NB4 (cell line): ENCODE data around the gene ST7L.

Experiments
- DNase-seq: peaks from one replicate; pipeline ENCODE4 v3.0.0; 2010; ENCODE audit warnings: low read depth
- H3K4me3 ChIP-seq: one replicate; pipeline ENCODE4 v1.5.1; 2011; ENCODE audit warnings: mild to moderate bottlenecking, low read depth, low read length, moderate library complexity
- CTCF ChIP-seq: IDR thresholded peaks from one replicate; pipeline ENCODE4 v1.5.1; 2012; ENCODE audit warnings: low read depth, low read length
- MAX ChIP-seq: IDR thresholded peaks from 2 replicates; pipeline ENCODE4 v1.6.1; 2011; ENCODE audit warnings: low read depth, low read length
- MYC ChIP-seq: IDR thresholded peaks from 2 replicates; pipeline ENCODE4 v1.6.1; 2011; ENCODE audit warnings: low read depth, low read length
- POLR2A ChIP-seq: IDR thresholded peaks from 2 replicates; pipeline ENCODE4 v1.6.1; 2011; ENCODE audit warnings: mild to moderate bottlenecking; ENCODE audit not compliant: insufficient read length; ENCODE audit errors: extremely low read depth

The ST7L gene

DNA sequence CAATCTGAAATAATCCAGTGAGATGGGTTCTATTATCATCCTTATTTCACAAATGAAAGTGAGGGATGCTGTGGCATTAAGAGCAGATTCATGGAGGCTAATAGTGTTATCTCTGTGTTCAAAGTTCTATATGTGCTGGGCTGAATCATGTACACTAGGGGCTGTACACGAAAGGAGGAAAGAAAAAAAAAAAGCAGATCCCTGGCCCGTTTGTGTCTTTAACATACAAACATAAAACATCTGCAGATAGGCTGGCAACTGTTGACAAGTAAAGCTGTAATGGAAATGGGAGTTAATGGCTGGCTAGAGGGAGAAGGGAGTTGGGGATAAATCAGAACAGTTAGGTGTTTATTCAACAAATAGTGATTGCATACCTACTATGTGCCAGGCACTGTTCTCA is 107.0 kb downstream of the ST7L start:
- no peak for DNase-seq
- TF ChIP-seq MAX (no peak), MYC (no peak), POLR2A (no peak), CTCF (no peak)
- no peak overlapping the region for H3K4me3 ChIP-seq

DNA sequence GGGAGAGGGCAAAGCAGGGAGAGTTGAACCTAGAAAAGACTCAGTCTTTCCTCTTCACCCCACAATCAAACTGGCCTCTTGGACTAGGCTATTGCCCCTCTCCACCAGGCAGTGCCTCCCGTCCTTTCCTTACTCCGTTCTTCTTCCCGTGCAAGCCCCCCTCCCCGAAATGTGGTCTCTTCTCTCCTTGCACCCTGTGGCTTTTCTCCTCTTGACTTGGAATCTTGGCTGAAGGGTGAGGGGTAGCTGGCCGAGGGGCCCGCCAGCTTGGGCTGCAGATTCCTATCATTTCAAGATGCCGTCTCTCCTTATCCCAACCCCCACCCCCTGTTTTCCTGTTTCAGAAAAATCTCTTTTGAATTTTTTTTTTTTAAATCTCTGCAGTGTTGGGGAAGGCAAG is 108.6 kb downstream of the ST7L start:
- no peak overlapping the region for H3K4me3 ChIP-seq
- DNase-seq: no peak
- no peak for TF ChIP-seq MAX
- TF ChIP-seq POLR2A: no peak
- no peak for TF ChIP-seq CTCF
- no peak for TF ChIP-seq MYC

DNA sequence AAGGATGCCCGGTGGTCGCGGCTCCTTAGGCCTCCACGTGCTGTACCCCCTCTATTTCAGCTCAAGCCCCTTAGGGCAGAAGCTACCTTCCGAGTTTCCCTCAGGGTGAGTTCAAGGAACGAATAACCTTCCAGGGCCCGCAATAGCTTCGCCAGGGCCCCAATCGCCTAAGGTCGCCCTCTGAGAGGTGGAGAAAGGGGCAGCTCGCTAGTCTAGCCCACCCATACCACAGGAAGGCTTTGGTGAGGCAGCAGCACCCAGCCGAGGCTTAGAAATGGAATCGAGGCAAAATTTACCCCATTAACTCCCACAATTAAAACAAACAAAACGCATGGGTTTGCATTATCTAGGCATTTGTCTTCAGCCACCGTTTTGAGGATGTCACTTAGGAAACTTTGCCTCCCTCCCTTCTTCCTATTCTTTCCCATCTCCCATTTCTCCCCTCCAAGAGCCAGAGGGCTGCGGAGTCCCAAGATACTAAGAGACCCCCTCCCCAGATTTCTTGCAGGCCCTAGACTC is 109.2 kb downstream of the ST7L start:
- no peak overlapping the region for H3K4me3 ChIP-seq
- DNase-seq: no peak
- TF ChIP-seq CTCF: no peak
- no peak for TF ChIP-seq POLR2A
- no peak for TF ChIP-seq MAX
- TF ChIP-seq MYC: no peak

GRCh38 chr1:112509005-112509659 is 109.8 kb downstream of the ST7L start:
- TF ChIP-seq MYC (no peak), POLR2A (no peak), CTCF (no peak), MAX (no peak)
- peak; percentile 7 for DNase-seq
- no peak overlapping the region for H3K4me3 ChIP-seq

GRCh38 chr1:112508278-112509004 is 110.5 kb downstream of the ST7L start, which contains the start of gene WNT2B:
Gene WNT2B, plus strand, starts transcription at chr1:112508965. Its CDS starts 298 bp downstream, at chr1:112509263.
- TF ChIP-seq MAX (no peak), CTCF (no peak), MYC (no peak), POLR2A (no peak)
- H3K4me3 ChIP-seq: no peak within 1 kb of the TSS
- peak; percentile 49 for DNase-seq
